ENCODE data around the gene C2orf66.

GRCh38 chr2:196808083-196808665, 981 bp downstream of the C2orf66 start:
- TF ChIP-seq GATA3 (IDR thresholded peaks at IDR 0.05; ENCODE audit: low read depth, low read length) = no peak
- no peak for TF ChIP-seq GATA2 (IDR thresholded peaks at IDR 0.05; ENCODE audit: low read depth, low read length)
